Stimulated activated CD4-positive, alpha-beta T cell treated with anti-CD3 and anti-CD28 coated beads, TNF-alpha, amount 100 ng/mL, for 24 hours (primary cell): Measurements from ENCODE around the gene CCDC201.

Source experiments
- DNase-seq, 3 experiments: peaks; one replicate each; pipeline ENCODE4 v3.0.0-alpha.2; 2020; ENCODE audit warnings: low read depth in 3 of 3

CCDC201 gene

GRCh38 chr7:45873035-45873354 is at the start of gene CCDC201:
Gene CCDC201 (minus strand): TSS chr7:45873082. CDS start chr7:45873007, 75 bp downstream.
- no peak for DNase-seq

GRCh38 chr7:45921699-45922519 is 49.0 kb upstream of the CCDC201 start:
- no peak for DNase-seq

GRCh38 chr7:45921381-45921698 is 48.5 kb upstream of the CCDC201 start:
- DNase-seq = no peak

GRCh38 chr7:45920502-45921380 is 47.9 kb upstream of the CCDC201 start, which contains the start of gene IGFBP3:
Gene IGFBP3 (minus strand): TSS chr7:45921272. CDS start chr7:45921140, 132 bp downstream.
- DNase-seq = no peak

DNA sequence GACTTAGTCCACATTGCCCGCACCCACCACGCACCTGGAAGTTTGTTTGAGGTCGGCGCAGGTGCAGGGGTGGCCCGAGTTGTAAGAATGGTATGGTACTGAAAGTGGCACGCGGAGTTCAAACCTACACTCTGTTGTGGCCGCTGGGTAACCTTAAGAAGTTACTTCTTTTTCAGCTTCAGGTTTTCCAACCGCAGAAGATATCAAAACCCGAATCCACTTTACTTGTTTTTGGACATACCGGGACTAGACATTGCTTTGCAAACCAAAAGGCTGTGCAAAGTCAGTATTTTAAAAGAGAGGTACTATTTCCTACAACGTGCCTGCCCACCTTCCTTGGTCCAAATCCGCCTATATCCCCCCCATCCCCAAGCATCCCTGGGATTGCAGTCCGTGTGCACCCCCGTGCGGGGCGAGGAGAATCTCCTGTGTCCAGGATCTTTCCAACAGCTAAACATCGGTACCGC is 47.1 kb upstream of the CCDC201 start:
- DNase-seq = no peak

GRCh38 chr7:45919231-45919784 is 46.4 kb upstream of the CCDC201 start:
- DNase-seq = no peak

DNA sequence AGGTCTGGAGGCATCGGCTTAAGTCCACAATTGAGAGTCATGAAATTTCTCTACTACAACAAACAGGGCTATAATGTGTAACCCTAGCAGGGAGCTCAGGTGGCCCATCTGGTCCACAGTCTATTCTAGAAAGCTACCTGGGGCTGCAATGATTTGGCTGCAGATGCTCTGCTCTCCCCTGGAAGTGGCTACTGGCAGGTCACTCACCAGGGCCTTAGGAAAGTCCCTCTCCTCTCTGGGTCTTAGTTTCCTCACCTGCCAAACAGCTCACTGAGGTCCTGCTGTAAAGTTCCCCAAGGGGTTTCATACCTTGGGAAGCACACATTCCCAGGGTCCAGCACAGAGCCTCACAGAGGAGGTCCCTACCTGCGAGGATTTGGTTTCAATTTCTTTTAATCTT is 45.7 kb upstream of the CCDC201 start:
- DNase-seq = no peak

- DNase-seq = peak; percentile 45 to 71 (median 65)
These were observed 44.8 kb upstream of the CCDC201 start for GRCh38 chr7:45917658-45918057.

DNA sequence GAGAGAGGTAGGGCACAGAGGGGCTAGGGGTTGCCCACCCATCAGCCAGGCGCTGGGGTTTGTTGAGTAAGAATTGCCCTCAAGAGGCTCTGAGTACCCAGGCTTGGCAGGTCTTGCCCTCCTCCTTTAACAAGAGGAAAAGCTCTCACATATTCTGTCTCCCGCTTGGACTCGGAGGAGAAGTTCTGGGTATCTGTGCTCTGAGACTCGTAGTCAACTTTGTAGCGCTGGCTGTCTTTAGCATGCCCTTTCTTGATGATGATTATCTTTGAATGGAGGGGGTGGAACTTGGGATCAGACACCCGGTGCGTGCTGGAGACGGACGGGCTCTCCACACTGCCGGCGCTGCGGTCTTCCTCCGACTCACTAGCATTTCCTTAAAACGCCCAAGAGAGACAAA is 44.2 kb upstream of the CCDC201 start:
- no peak for DNase-seq

GRCh38 chr7:45915606-45916005 is 42.7 kb upstream of the CCDC201 start:
- DNase-seq = no peak

- DNase-seq = no peak
These were observed 42.0 kb upstream of the CCDC201 start for GRCh38 chr7:45914911-45915310.

DNA sequence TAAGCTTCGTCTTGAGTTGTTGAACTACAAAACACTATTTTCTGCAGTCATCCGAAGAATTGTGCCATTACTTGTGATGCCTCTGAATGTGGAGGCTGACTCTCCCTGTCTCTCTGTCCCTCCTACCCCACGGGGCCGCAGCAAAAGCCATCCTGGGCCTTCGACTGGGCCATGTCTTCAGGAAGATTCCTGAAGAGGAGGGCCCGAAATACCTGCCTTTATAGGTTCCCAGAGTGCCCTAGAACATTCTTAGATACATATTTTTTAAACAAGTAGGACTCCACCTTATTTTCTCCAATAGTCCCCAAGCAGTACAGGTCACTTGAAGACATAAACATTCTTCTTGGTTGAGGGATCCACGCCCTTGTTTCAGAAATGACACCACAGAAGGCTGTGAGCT is 40.1 kb upstream of the CCDC201 start:
- no peak for DNase-seq

- no peak for DNase-seq
These were observed 38.4 kb upstream of the CCDC201 start for GRCh38 chr7:45911311-45911710.

GRCh38 chr7:45910855-45911254 is 38.0 kb upstream of the CCDC201 start:
- DNase-seq = no peak

- no peak for DNase-seq
These were observed 36.7 kb upstream of the CCDC201 start for GRCh38 chr7:45909561-45909960.

DNA sequence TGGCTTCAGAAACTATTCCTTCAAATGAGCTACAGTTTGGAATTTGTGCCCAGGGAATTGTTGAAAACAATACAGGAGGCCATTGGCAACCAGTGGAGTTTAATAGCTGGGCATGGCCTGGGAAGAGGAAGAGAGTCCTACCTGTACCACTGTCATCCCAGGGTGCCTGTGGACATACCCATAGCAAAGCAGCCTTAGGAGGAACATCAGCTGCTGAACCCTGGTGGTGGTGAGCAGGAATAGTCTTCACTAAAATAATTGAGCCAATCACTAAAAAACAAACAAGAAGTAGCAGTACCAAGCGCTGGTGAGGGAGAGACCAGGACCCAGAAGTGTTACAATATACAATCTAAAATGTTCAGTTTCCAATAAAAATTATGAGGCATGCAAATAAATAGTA is 29.9 kb upstream of the CCDC201 start:
- DNase-seq = no peak

- no peak for DNase-seq
These were observed 28.7 kb upstream of the CCDC201 start for GRCh38 chr7:45901566-45901965.

GRCh38 chr7:45898222-45898621 is 25.3 kb upstream of the CCDC201 start:
- no peak for DNase-seq

- DNase-seq = no peak
These were observed 24.3 kb upstream of the CCDC201 start for GRCh38 chr7:45897042-45897690.

GRCh38 chr7:45894665-45895062 is 21.8 kb upstream of the CCDC201 start:
- DNase-seq = no peak

DNA sequence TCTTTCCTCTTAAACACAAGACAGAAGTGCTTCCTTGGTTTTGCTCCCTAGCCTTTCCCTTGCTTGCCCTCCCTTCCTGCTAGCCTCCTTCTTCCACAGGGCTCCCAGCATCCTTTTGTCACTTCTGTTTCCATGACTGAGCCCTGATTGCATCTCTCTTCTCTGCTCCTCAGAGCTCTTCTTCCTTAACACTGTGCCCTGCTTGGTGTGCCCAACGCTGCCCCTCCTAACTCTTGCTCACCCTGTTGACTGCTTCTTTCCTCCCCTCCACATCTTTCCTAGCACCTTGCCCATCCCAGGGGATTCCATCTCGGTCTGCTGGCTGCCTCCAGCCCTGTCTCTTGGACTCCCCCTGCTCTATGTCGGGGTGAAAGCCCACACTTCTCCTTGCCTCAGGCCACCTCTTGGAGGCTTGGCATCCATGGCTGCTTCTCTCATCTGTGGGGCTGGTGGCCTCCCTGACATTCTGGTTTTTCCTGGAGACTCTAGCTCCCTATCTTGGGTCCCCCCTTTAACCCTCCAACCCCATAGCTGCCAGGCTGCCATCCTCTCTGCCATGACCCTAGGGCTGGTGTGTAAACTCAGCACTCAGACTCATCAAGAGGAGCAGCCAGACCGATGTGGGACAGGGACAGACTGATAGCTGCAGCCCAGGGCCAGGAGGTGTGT is 21.2 kb upstream of the CCDC201 start:
- DNase-seq = no peak
